HG02763 (cell line): Measurements from ENCODE around the gene ANKS1B.

Experiments used
- ATAC-seq: cut with Tn5 transposase; IDR thresholded peaks from one replicate; pipeline ENCODE4 v1.9.1; 2021; ENCODE audit warnings: mild to moderate bottlenecking, moderate library complexity; ENCODE audit not compliant: unreplicated experiment

ANKS1B gene

GRCh38 chr12:99486277-99486676, 498.5 kb downstream of the ANKS1B start:
- no peak for ATAC-seq

GRCh38 chr12:99479149-99479548, 505.6 kb downstream of the ANKS1B start:
- no peak for ATAC-seq

GRCh38 chr12:99476956-99477355, 507.8 kb downstream of the ANKS1B start:
- ATAC-seq: no peak

GRCh38 chr12:99455350-99456035, 529.2 kb downstream of the ANKS1B start:
- no peak for ATAC-seq

- peak; percentile 20 for ATAC-seq
Measured at GRCh38 chr12:99454539-99455172, 530.1 kb downstream of the ANKS1B start.

- ATAC-seq: peak; percentile 51
Measured at GRCh38 chr12:99453836-99454538, 530.7 kb downstream of the ANKS1B start.

- ATAC-seq: no peak
Measured at GRCh38 chr12:99450036-99450630, 534.6 kb downstream of the ANKS1B start.

GRCh38 chr12:99444859-99445316, 539.8 kb downstream of the ANKS1B start:
- ATAC-seq: no peak

- no peak for ATAC-seq
Measured at GRCh38 chr12:99442758-99443157, 542.0 kb downstream of the ANKS1B start.

GRCh38 chr12:99439399-99439798, 545.3 kb downstream of the ANKS1B start:
- ATAC-seq: no peak

GRCh38 chr12:99436584-99436983, 548.2 kb downstream of the ANKS1B start:
- peak; percentile 98 for ATAC-seq

GRCh38 chr12:99435095-99435791, 549.5 kb downstream of the ANKS1B start:
- ATAC-seq: no peak

- ATAC-seq: no peak
Measured at GRCh38 chr12:99433155-99433554, 551.6 kb downstream of the ANKS1B start.

- no peak for ATAC-seq
Measured at GRCh38 chr12:99431203-99431602, 553.5 kb downstream of the ANKS1B start.

- peak; percentile 79 for ATAC-seq
Measured at GRCh38 chr12:99427104-99427503, 557.6 kb downstream of the ANKS1B start.

- no peak for ATAC-seq
Measured at GRCh38 chr12:99418379-99418778, 566.4 kb downstream of the ANKS1B start.

GRCh38 chr12:99413751-99414150, 571.0 kb downstream of the ANKS1B start:
- peak; percentile 57 for ATAC-seq

- peak; percentile 65 for ATAC-seq
Measured at GRCh38 chr12:99393763-99394162, 591.0 kb downstream of the ANKS1B start.

GRCh38 chr12:99392091-99392850, 592.5 kb downstream of the ANKS1B start:
- ATAC-seq: no peak

GRCh38 chr12:99390707-99391106, 594.0 kb downstream of the ANKS1B start:
- no peak for ATAC-seq
